ENCODE data around the gene ARHGEF4.

GRCh38 chr2:130837811-130838565 is 1.3 kb downstream of the ARHGEF4 start:
- TF ChIP-seq FOXK2 (IDR thresholded peaks at IDR 0.05) (no peak), HDGF (IDR thresholded peaks at IDR 0.05; ENCODE audit: borderline replicate concordance) (no peak), LEF1 (IDR thresholded peaks at IDR 0.05; ENCODE audit: borderline replicate concordance) (no peak), TARDBP (IDR thresholded peaks at IDR 0.05) (no peak), SP1 (IDR thresholded peaks at IDR 0.05) (no peak), ZNF384 (IDR thresholded peaks at IDR 0.05) (no peak), ELF4 (IDR thresholded peaks at IDR 0.05) (no peak), NFRKB (IDR thresholded peaks at IDR 0.05) (no peak), SUZ12 (IDR thresholded peaks at IDR 0.05) (no peak), BHLHE40 (IDR thresholded peaks at IDR 0.05; ENCODE audit: borderline replicate concordance) (no peak)

Data from HEK293T (cell line).